ENCODE results near the gene CNTN5.
"Not testable (repeated sequence)": the region's sequence is repeated elsewhere in the genome, so short reads cannot be mapped to it uniquely, and the experiment has no call there.

CNTN5 gene

GRCh38 chr11:100257238-100257803 lies 1236.6 kb downstream of the CNTN5 start:
- not testable (repeated sequence) for DNase-seq

- no peak for DNase-seq
Measured at GRCh38 chr11:100269516-100269915, 1248.8 kb downstream of the CNTN5 start.

- no peak for DNase-seq
Measured at GRCh38 chr11:100273066-100273815, 1252.5 kb downstream of the CNTN5 start.

GRCh38 chr11:100274466-100274865 lies 1253.7 kb downstream of the CNTN5 start:
- DNase-seq: not testable (repeated sequence)

- peak; percentile 16 for DNase-seq
Measured at GRCh38 chr11:100294748-100295147, 1274.0 kb downstream of the CNTN5 start.

GRCh38 chr11:100296051-100296679 lies 1275.4 kb downstream of the CNTN5 start:
- no peak for DNase-seq

- no peak for DNase-seq
Measured at GRCh38 chr11:100297516-100297915, 1276.8 kb downstream of the CNTN5 start.

- DNase-seq: no peak
Measured at GRCh38 chr11:100302824-100303223, 1282.1 kb downstream of the CNTN5 start.

GRCh38 chr11:100303897-100304296 lies 1283.1 kb downstream of the CNTN5 start:
- DNase-seq: no peak

GRCh38 chr11:100308202-100308601 lies 1287.5 kb downstream of the CNTN5 start:
- no peak for DNase-seq

- no peak for DNase-seq
Measured at GRCh38 chr11:100315946-100316345, 1295.2 kb downstream of the CNTN5 start.

- no peak for DNase-seq
Measured at GRCh38 chr11:100316952-100317351, 1296.2 kb downstream of the CNTN5 start.

- DNase-seq: no peak
Measured at GRCh38 chr11:100319691-100320090, 1298.9 kb downstream of the CNTN5 start.

- DNase-seq: no peak
Measured at GRCh38 chr11:100328626-100329340, 1308.0 kb downstream of the CNTN5 start.

GRCh38 chr11:100329352-100329751 lies 1308.6 kb downstream of the CNTN5 start:
- DNase-seq: no peak

GRCh38 chr11:100336873-100337272 lies 1316.1 kb downstream of the CNTN5 start:
- DNase-seq: no peak

GRCh38 chr11:100338144-100338840 lies 1317.5 kb downstream of the CNTN5 start:
- no peak for DNase-seq

GRCh38 chr11:100340466-100341319 lies 1319.9 kb downstream of the CNTN5 start:
- no peak for DNase-seq

GRCh38 chr11:100353083-100353482 lies 1332.3 kb downstream of the CNTN5 start:
- no peak for DNase-seq

- DNase-seq: no peak
Measured at GRCh38 chr11:100354736-100355135, 1334.0 kb downstream of the CNTN5 start.

- peak; percentile 1 for DNase-seq
Measured at GRCh38 chr11:100356035-100356434, 1335.3 kb downstream of the CNTN5 start.

- DNase-seq: no peak
Measured at GRCh38 chr11:100359281-100359680, 1338.5 kb downstream of the CNTN5 start.

Data from NCI-H1417 treated with DMSO at 0.1 percent for 48 hours (cell line).